GM23248 (cell line): ENCODE data around the gene SMG7. TPM values are rescaled to one million over a fixed set of nuclear protein-coding genes. Genes with fewer than 3 reads are reported as not detected.

Source experiments
- DNase-seq: peaks from one replicate; pipeline ENCODE4 v3.0.0-alpha.2; 2015
- H2AFZ ChIP-seq: fragments of 200-600 bp; sonication (generic); 2 replicates; pipeline ENCODE4 v1.6.1; 2016; ENCODE audit warnings: antibody characterized with exemption
- H3F3A ChIP-seq: fragments of 200-600 bp; sonication (generic); 2 replicates; pipeline ENCODE4 v1.6.1; 2016; ENCODE audit warnings: mild to moderate bottlenecking, antibody characterized with exemption, mixed run types; ENCODE audit not compliant: insufficient read depth
- H3K27ac ChIP-seq: fragments of 200-600 bp; sonication (generic); 2 replicates; pipeline ENCODE4 v1.5.1; 2016; ENCODE audit warnings: mild to moderate bottlenecking
- H3K27me3 ChIP-seq: fragments of 200-600 bp; sonication (generic); replicated peaks from 2 replicates; pipeline ENCODE4 v1.6.1; 2016; ENCODE audit warnings: mild to moderate bottlenecking; ENCODE audit not compliant: insufficient read depth
- H3K36me3 ChIP-seq: fragments of 200-600 bp; sonication (generic); 2 replicates; pipeline ENCODE4 v1.6.1; 2016; ENCODE audit warnings: low read depth, mild to moderate bottlenecking
- H3K4me1 ChIP-seq: fragments of 200-600 bp; sonication (generic); 2 replicates; pipeline ENCODE4 v1.6.1; 2016; ENCODE audit warnings: mild to moderate bottlenecking; ENCODE audit not compliant: insufficient read depth
- H3K4me2 ChIP-seq: fragments of 200-600 bp; sonication (generic); one replicate; pipeline ENCODE4 v1.6.1; 2016; ENCODE audit warnings: mild to moderate bottlenecking; ENCODE audit not compliant: unreplicated experiment
- H3K4me3 ChIP-seq: fragments of 200-600 bp; sonication (generic); 2 replicates; pipeline ENCODE4 v1.5.1; 2016; ENCODE audit warnings: mild to moderate bottlenecking
- H3K79me2 ChIP-seq: fragments of 200-600 bp; sonication (generic); 2 replicates; pipeline ENCODE4 v1.6.1; 2016; ENCODE audit warnings: mild to moderate bottlenecking; ENCODE audit not compliant: insufficient read depth
- H3K9ac ChIP-seq: fragments of 200-600 bp; sonication (generic); 2 replicates; pipeline ENCODE4 v1.6.1; 2016; ENCODE audit warnings: mild to moderate bottlenecking
- H3K9me2 ChIP-seq: fragments of 200-600 bp; sonication (generic); 2 replicates; pipeline ENCODE4 v1.6.1; 2016; ENCODE audit warnings: mixed run types, mild to moderate bottlenecking, moderate library complexity; ENCODE audit not compliant: insufficient read depth
- H3K9me3 ChIP-seq: fragments of 200-600 bp; sonication (generic); one replicate; pipeline ENCODE4 v1.6.1; 2017; ENCODE audit warnings: low read depth
- H4K20me1 ChIP-seq: fragments of 200-600 bp; sonication (generic); 2 replicates; pipeline ENCODE4 v1.6.0; 2016; ENCODE audit not compliant: insufficient read depth
- EZH2 ChIP-seq: fragments of 200-600 bp; sonication (generic); IDR thresholded peaks from 2 replicates; pipeline ENCODE4 v1.6.1; 2018; ENCODE audit warnings: antibody characterized with exemption, mild to moderate bottlenecking; ENCODE audit not compliant: insufficient read depth, poor library complexity, severe bottlenecking
- EZH2phosphoT487 ChIP-seq: fragments of 200-600 bp; sonication (generic); IDR thresholded peaks from 2 replicates; pipeline ENCODE4 v1.6.1; 2018; ENCODE audit warnings: antibody characterized with exemption, moderate library complexity, mild to moderate bottlenecking, low read depth; ENCODE audit not compliant: insufficient read depth
- WGBS, 2 experiments: methylation state at CpG; one replicate each; pipeline ENCODE4 v1.1.6; 2015 to 2017; ENCODE audit warnings: low lambda C conversion rate in 2 of 2, low coverage in 1 of 2; ENCODE audit errors: missing lambda C conversion rate in 2 of 2; 5-methylcytosine and 5-hydroxymethylcytosine counted together
- in situ Hi-C: fragments of 300-500 bp; cut with MboI; formaldehyde crosslinking; loops from 2 replicates; pipeline ENCODE4 v1.15.0; 2020
- polyA plus RNA-seq: library from polyadenylated mRNA; unstranded; fragments of >200 nt; fragmentation: Nextera tagmentation; extraction: Ambion mirVana; gene quantifications from 2 replicates; pipeline ENCODE4 v1.2.1, GENCODE V29; 2016
- total RNA-seq: library from RNA; depleted of rRNA; stranded (reverse); fragments of >200 nt; shearing (Covaris generic); gene quantifications from 2 replicates; pipeline ENCODE4 v1.2.3, GENCODE V29; 2014

The SMG7 gene
- total and polyA plus RNA-seq, 2 experiments from 2014 or later: 18.7 to 32.8 TPM

DNA sequence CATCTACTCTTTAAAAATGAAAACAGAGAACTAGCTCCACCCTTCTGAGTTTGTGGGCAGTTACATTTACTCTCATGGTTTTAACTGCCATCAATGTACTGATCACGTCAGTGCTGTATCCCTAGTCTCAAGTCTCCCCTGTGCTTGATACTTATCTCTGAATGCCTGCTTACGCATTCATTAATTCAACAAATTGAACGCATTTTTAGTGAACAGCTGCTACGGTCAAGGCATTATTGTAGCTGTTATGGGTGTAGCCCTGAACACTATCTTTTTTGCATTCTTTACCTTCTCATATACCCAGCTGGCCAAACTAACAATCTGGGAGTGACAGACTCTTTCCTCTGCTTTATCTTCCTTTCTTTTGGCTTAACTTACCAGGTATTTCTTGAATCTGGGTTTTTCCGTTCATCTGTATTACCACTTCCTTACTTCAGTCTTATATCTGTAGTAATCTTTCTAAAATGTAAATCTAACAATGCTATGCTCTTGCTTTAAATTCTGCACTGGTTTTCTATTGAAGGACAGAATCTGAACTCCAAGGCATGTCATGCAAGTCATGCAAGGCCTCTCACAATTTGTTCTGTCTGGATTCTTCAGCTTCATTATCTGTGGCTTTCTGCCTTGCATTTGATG, 33.3 kb downstream of the SMG7 start:
- H3K4me1 ChIP-seq: no peaks in the 10 kb centered on the region; the same call in 1 of the 2 replicates
- peaks cover 99% of the 10 kb centered on the region for H3K79me2 ChIP-seq
- DNase-seq: no peak
- TF ChIP-seq EZH2phosphoT487 (no peak), EZH2 (no peak)
- 97 to 98% methylated on average over 5 of the region's 5 CpGs for WGBS, 2 experiments
- H3F3A ChIP-seq: no peaks in the 10 kb centered on the region
- H4K20me1 ChIP-seq: no peaks in the 10 kb centered on the region; the same call in 1 of the 2 replicates
- H3K36me3 ChIP-seq: no peaks in the 10 kb centered on the region
- no peaks in the 10 kb centered on the region for H3K27me3 ChIP-seq
- H3K9ac ChIP-seq: no peak overlapping the region
- 0 out of 2 replicates have a peak, but pooled peaks cover 4% of the 10 kb centered on the region for H3K9me2 ChIP-seq
- in situ Hi-C loops: no loop called here
- no peak overlapping the region for H3K27ac ChIP-seq
- H3K4me2 ChIP-seq: no peak overlapping the region
- H2AFZ ChIP-seq: no peak overlapping the region
- H3K4me3 ChIP-seq: no peak overlapping the region
- H3K9me3 ChIP-seq: no peaks in the 10 kb centered on the region

DNA sequence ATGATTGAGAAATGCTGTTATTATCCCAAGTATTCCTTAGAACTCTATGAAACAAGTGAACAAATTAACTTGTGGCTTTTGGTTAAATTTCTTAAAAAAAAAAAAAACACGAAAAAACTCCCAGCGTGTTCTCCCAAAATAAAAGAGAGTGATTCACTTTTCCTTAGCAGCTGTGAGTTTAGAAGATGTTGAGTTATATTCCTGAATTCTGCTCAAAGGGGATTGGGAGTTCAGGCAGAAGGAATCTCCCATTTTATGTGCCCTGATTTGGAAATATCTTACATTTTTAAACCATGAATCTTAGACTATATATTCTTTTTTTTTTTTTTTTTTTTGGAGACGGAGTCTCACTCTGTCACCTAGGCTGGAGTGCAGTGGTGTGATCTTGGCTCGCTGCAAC, 34.3 kb downstream of the SMG7 start:
- Histone ChIP-seq H3K9me3 (no peaks in the 10 kb centered on the region), H3K9me2 (no peaks in the 10 kb centered on the region), H3K79me2 (peaks cover 99% of the 10 kb centered on the region), H3K27ac (no peak overlapping the region), H4K20me1 (no peaks in the 10 kb centered on the region; the same call in 1 of the 2 replicates), H3F3A (no peaks in the 10 kb centered on the region), H3K4me1 (no peaks in the 10 kb centered on the region; the same call in 1 of the 2 replicates), H3K27me3 (no peaks in the 10 kb centered on the region), H3K4me3 (no peak overlapping the region), H3K9ac (no peak overlapping the region), H3K36me3 (no peaks in the 10 kb centered on the region), H2AFZ (no peak overlapping the region), H3K4me2 (no peak overlapping the region)
- 83 to 86% methylated on average over 4 of the region's 4 CpGs for WGBS, 2 experiments
- DNase-seq: peak; percentile 19
- TF ChIP-seq EZH2phosphoT487 (no peak), EZH2 (no peak)
- in situ Hi-C loops: no loop called here

DNA sequence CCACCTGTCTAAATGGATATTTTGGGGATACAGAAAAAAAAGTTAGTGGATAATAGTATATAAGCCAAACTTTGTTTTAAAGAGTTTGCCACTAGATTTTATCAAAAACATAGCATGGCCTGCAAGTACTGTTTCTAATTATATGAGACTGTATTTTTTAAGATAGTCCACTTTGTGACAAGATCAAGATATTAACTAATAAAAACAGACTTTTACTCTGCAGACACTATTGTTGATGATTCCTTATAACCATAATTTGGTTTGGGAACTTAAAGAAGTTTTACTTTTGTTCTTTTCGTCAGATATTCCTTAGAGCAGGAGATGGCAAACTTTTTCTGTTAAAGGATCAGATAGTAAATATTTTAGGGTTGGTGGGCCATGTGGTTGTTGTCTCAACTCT, 36.4 kb downstream of the SMG7 start:
- no peak for TF ChIP-seq EZH2phosphoT487
- TF ChIP-seq EZH2: no peak
- H3K4me1 ChIP-seq: no peaks in the 10 kb centered on the region; the same call in 1 of the 2 replicates
- no peaks in the 10 kb centered on the region for H3K27me3 ChIP-seq
- no peaks in the 10 kb centered on the region; the same call in 1 of the 2 replicates for H4K20me1 ChIP-seq
- H2AFZ ChIP-seq: no peak overlapping the region
- no peaks in the 10 kb centered on the region for H3K36me3 ChIP-seq
- no peak overlapping the region for H3K27ac ChIP-seq
- H3K9me3 ChIP-seq: no peaks in the 10 kb centered on the region
- H3K79me2 ChIP-seq: peaks cover 97% of the 10 kb centered on the region
- no peak overlapping the region for H3K9ac ChIP-seq
- H3K4me2 ChIP-seq: no peak overlapping the region
- in situ Hi-C loops: no loop called here
- no peaks in the 10 kb centered on the region for H3F3A ChIP-seq
- no peak overlapping the region for H3K4me3 ChIP-seq
- no peaks in the 10 kb centered on the region for H3K9me2 ChIP-seq
- 94 to 100% methylated on average over 1 of the region's 1 CpG for WGBS, 2 experiments
- DNase-seq: no peak

DNA sequence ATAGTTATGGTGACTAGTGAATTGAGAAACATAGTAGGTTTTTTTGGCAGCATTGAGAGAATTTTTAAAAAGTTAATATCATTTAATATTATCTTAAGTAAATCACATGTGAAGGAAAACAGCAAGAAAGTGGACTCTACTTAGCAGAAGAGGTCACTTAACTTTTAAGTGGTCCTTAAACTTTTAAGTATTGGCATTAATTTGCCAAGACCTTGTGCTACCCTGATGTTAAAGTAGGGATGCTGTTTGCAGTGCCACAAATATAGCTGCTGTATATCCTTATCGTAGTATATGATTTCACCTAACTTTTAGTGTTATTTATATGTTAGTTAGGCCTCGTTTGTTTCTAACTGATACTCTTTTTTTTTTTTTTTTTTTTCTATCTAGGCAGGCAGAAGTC, 40.2 kb downstream of the SMG7 start:
- Histone ChIP-seq H3K4me3 (no peak overlapping the region), H3K36me3 (peaks cover 12% of the 10 kb centered on the region; the same call in 1 of the 2 replicates), H3K9ac (no peak overlapping the region), H3K9me3 (no peaks in the 10 kb centered on the region), H3K4me2 (no peak overlapping the region), H4K20me1 (no peaks in the 10 kb centered on the region; the same call in 1 of the 2 replicates), H3K27ac (no peak overlapping the region), H3K4me1 (peaks cover 18% of the 10 kb centered on the region), H3K79me2 (peaks cover 80% of the 10 kb centered on the region), H2AFZ (no peak overlapping the region), H3K9me2 (no peaks in the 10 kb centered on the region), H3F3A (peaks cover 19% of the 10 kb centered on the region), H3K27me3 (no peaks in the 10 kb centered on the region)
- TF ChIP-seq EZH2phosphoT487 (no peak), EZH2 (no peak)
- WGBS, 2 experiments: 96 to 100% methylated on average over 2 of the region's 2 CpGs
- DNase-seq: no peak
- in situ Hi-C loops: no loop called here
